ENCODE measurements around the gene ETV6. TPM values are rescaled to one million over a fixed set of nuclear protein-coding genes. Genes with fewer than 3 reads are reported as not detected.

The ETV6 gene
- total and polyA plus RNA-seq, 2 of the 8 experiments (the other 6 are each of a cell fraction or from before 2014, with no cell fraction given) = 5.5 to 23.9 TPM

GRCh38 chr12:11877102-11877826 is 227.8 kb downstream of the ETV6 start (continued):
- no peak for TF ChIP-seq SAP30 (IDR thresholded peaks at IDR 0.05; ENCODE audit: insufficient read depth, insufficient replicate concordance, low read length)
- no peak for TF ChIP-seq ASH2L (IDR thresholded peaks at IDR 0.05; ENCODE audit: low read length)
- no peak for TF ChIP-seq CTBP2 (IDR thresholded peaks at IDR 0.05; ENCODE audit: borderline replicate concordance, insufficient read depth, insufficient read length, low read length)
- no peak for TF ChIP-seq SRF (IDR thresholded peaks at IDR 0.05; ENCODE audit: low read depth, low read length)

All from H1 (cell line).